Measurements from ENCODE around the gene SEZ6L2. TPM values are rescaled to one million over a fixed set of nuclear protein-coding genes. Genes with fewer than 3 reads are reported as not detected.

Gene SEZ6L2
- total RNA-seq, 4 donors from 2014 or later, result 0.66 to 5.6 (median 0.75) TPM; not detected in 1

DNA sequence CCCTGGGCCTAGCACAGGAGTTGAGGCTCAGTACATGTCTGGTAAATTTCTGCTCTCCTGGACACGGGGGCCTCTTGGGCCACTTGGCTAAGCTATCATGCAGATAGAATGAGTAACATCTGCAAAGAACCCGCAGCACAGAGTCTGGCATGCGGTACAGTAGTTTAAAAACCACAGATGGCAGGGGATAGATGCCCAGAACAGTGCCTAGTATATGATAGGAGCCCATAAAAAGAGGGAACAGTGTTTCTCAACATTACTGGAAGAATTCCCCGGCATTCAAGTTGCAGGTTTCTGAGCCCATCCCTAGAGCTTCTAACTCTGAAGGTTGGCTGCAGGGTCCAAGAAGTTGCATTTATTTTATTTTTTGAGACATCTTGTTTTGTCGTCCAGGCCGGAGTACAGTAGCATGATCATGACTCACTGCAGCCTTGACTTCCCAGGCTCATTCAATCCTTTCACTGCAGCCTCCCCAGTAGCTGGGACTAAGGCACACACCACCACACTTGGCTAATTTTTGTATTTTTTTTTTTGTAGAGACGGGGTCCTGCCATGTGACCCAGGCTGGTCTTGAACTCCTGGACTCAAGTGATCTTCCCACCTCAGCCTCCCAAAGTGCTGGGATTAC lies 42.1 kb downstream of the SEZ6L2 start:
- TF ChIP-seq, protein P1, sequence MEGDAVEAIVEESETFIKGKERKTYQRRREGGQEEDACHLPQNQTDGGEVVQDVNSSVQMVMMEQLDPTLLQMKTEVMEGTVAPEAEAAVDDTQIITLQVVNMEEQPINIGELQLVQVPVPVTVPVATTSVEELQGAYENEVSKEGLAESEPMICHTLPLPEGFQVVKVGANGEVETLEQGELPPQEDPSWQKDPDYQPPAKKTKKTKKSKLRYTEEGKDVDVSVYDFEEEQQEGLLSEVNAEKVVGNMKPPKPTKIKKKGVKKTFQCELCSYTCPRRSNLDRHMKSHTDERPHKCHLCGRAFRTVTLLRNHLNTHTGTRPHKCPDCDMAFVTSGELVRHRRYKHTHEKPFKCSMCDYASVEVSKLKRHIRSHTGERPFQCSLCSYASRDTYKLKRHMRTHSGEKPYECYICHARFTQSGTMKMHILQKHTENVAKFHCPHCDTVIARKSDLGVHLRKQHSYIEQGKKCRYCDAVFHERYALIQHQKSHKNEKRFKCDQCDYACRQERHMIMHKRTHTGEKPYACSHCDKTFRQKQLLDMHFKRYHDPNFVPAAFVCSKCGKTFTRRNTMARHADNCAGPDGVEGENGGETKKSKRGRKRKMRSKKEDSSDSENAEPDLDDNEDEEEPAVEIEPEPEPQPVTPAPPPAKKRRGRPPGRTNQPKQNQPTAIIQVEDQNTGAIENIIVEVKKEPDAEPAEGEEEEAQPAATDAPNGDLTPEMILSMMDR (IDR thresholded peaks at IDR 0.05; ENCODE audit: low read depth), result no peak

GRCh38 chr16:29854520-29855100 lies 44.7 kb downstream of the SEZ6L2 start:
- TF ChIP-seq, protein P1 (IDR thresholded peaks at IDR 0.05; ENCODE audit: low read depth), result no peak

- TF ChIP-seq, protein P1 (IDR thresholded peaks at IDR 0.05; ENCODE audit: low read depth), result no peak
Observed at GRCh38 chr16:29852654-29853053, 46.7 kb downstream of the SEZ6L2 start.

GRCh38 chr16:29850998-29851397 lies 48.4 kb downstream of the SEZ6L2 start:
- TF ChIP-seq, protein P1 (IDR thresholded peaks at IDR 0.05; ENCODE audit: low read depth), result no peak

DNA sequence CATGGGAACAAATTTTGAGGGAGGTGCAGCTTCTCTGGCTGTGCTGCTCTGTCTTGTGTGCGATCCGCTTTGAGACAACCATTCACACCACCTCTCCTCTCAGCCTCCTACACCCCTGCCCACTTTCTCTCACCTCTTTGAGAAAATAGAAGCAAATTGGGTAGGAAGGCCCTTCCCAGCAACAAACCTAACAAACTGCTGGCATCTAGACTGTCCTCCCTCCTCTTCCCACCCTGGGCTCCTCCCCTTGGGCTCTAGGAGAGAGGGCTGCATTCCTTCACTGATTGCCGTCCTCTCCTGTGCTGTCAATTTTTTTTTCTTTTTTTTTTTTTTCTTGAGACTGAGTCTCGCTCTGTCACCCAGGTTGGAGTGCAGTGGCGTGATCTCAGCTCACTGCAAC lies 49.8 kb downstream of the SEZ6L2 start:
- TF ChIP-seq, protein P1 (IDR thresholded peaks at IDR 0.05; ENCODE audit: low read depth), result no peak

- TF ChIP-seq, protein P1 (IDR thresholded peaks at IDR 0.05; ENCODE audit: low read depth), result no peak
Observed at GRCh38 chr16:29848420-29849297, 50.7 kb downstream of the SEZ6L2 start.

GRCh38 chr16:29845656-29846055 lies 53.7 kb downstream of the SEZ6L2 start:
- TF ChIP-seq, protein P1 (IDR thresholded peaks at IDR 0.05; ENCODE audit: low read depth), result no peak

Data from subcutaneous adipose tissue (tissue), 4 donors.